ENCODE results near the gene ESPN.

GRCh38 chr1:6464915-6465314, 40.3 kb downstream of the ESPN start:
- no peak for TF ChIP-seq BACH2 (CRISPR knock-in tag; IDR thresholded peaks at IDR 0.05; ENCODE audit: borderline replicate concordance)
- no peak for TF ChIP-seq ZFP30 (CRISPR knock-in tag; IDR thresholded peaks at IDR 0.05)
- TF ChIP-seq RARB (CRISPR knock-in tag; IDR thresholded peaks at IDR 0.05): no peak
- no peak for TF ChIP-seq ARNTL (CRISPR knock-in tag; IDR thresholded peaks at IDR 0.05; ENCODE audit: borderline replicate concordance, low read depth)
- no peak for TF ChIP-seq PATZ1 (CRISPR knock-in tag; IDR thresholded peaks at IDR 0.05; ENCODE audit: borderline replicate concordance)
- no peak for TF ChIP-seq ZC3H10 (CRISPR knock-in tag; IDR thresholded peaks at IDR 0.05)
- TF ChIP-seq TCF4 (CRISPR knock-in tag; IDR thresholded peaks at IDR 0.05; ENCODE audit: borderline replicate concordance): no peak
- TF ChIP-seq ISL1 (CRISPR knock-in tag; IDR thresholded peaks at IDR 0.05): no peak
- no peak for TF ChIP-seq ZFP3 (CRISPR knock-in tag; IDR thresholded peaks at IDR 0.05)
- no peak for TF ChIP-seq ZNF8 (CRISPR knock-in tag; IDR thresholded peaks at IDR 0.05)
- no peak for TF ChIP-seq CREB5 (CRISPR knock-in tag; IDR thresholded peaks at IDR 0.05; ENCODE audit: low read depth)
- no peak for TF ChIP-seq TOX (CRISPR knock-in tag; IDR thresholded peaks at IDR 0.05; ENCODE audit: borderline replicate concordance)
